Upper lobe of right lung (tissue), 1 donor: ENCODE measurements around the gene LRFN2. TPM values are rescaled to one million over a fixed set of nuclear protein-coding genes. Genes with fewer than 3 reads are reported as not detected.

Source experiments
- ATAC-seq: fragments of 200-7000 bp; cut with Tn5 transposase; one replicate; pipeline ENCODE4 v1.9.1; 2020; ENCODE audit warnings: mild to moderate bottlenecking, moderate library complexity
- DNase-seq: peaks from one replicate; pipeline ENCODE4 v3.0.0-alpha.2; 2020
- H3K27ac ChIP-seq: fragments of 200-600 bp; one replicate; pipeline ENCODE4 v1.8.0; 2022
- H3K27me3 ChIP-seq: fragments of 200-600 bp; one replicate; pipeline ENCODE4 v1.8.0; 2022; ENCODE audit warnings: mild to moderate bottlenecking
- H3K36me3 ChIP-seq: fragments of 200-600 bp; one replicate; pipeline ENCODE4 v1.8.0; 2022
- H3K4me1 ChIP-seq: fragments of 200-600 bp; one replicate; pipeline ENCODE4 v1.8.0; 2022
- H3K4me3 ChIP-seq: fragments of 200-600 bp; one replicate; pipeline ENCODE4 v1.8.0; 2022; ENCODE audit warnings: mild to moderate bottlenecking
- H3K9me3 ChIP-seq: fragments of 200-600 bp; one replicate; pipeline ENCODE4 v1.8.0; 2022
- intact Hi-C: fragments of 100-400 bp; cut with DNase I; formaldehyde crosslinking; loops from one replicate; pipeline ENCODE4 v1.11.0; 2022
- total RNA-seq: library from RNA; stranded (reverse); fragmentation: NEBNext Ultra II Directional; extraction: Animal tissue kit (Norgen Biotek cat#: 25700); gene quantifications from one replicate; pipeline ENCODE4 v1.2.1, GENCODE V29; 2021
- TF ChIP-seq, protein P1 (sequence below): fragments of 200-600 bp; IDR thresholded peaks from one replicate; pipeline ENCODE4 v1.8.0; 2022; ENCODE audit warnings: antibody characterized with exemption
- donor health status: DM: no; HTN: yes; CAD: no; lungs with severe emphysema.

LRFN2 gene
- total RNA-seq, 1 donor from 2014 or later: not detected

DNA sequence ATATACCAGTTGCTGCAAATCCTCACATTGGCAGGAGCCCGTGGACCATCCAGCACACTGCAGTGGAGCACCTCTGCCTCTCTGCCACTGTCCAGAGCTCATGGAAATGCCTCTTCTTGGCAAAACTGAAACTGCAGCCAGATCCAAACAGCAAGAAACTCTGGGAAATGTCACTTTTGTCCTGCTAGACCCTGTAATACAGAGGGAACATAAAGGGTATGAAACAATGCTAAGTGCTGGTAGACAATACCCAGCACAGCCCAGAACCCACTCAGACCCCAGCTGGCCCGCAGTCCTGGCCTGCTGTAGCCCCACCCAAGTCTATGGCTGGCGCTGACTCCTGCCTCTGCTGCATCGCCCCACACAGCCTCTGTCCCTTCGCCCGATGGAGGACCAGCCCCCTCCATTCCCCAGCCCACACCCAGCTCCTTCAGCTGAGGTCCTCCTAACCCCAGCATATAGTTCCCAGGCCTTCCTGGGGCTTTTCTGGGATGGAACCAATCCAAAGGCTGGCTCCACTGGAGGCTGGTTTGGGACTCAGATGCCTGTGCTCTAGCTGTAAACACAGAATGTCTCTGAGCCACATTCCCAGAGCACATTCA lies 242.5 kb downstream of the LRFN2 start:
- Histone ChIP-seq H3K9me3 (no peaks in the 10 kb centered on the region), H3K27me3 (no peaks in the 10 kb centered on the region), H3K4me1 (no peaks in the 10 kb centered on the region), H3K4me3 (no peak overlapping the region), H3K27ac (no peak overlapping the region), H3K36me3 (no peaks in the 10 kb centered on the region)
- TF ChIP-seq, protein P1, sequence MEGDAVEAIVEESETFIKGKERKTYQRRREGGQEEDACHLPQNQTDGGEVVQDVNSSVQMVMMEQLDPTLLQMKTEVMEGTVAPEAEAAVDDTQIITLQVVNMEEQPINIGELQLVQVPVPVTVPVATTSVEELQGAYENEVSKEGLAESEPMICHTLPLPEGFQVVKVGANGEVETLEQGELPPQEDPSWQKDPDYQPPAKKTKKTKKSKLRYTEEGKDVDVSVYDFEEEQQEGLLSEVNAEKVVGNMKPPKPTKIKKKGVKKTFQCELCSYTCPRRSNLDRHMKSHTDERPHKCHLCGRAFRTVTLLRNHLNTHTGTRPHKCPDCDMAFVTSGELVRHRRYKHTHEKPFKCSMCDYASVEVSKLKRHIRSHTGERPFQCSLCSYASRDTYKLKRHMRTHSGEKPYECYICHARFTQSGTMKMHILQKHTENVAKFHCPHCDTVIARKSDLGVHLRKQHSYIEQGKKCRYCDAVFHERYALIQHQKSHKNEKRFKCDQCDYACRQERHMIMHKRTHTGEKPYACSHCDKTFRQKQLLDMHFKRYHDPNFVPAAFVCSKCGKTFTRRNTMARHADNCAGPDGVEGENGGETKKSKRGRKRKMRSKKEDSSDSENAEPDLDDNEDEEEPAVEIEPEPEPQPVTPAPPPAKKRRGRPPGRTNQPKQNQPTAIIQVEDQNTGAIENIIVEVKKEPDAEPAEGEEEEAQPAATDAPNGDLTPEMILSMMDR: no peak
- intact Hi-C loops: no loop called here
- ATAC-seq (no peak), DNase-seq (no peak)

DNA sequence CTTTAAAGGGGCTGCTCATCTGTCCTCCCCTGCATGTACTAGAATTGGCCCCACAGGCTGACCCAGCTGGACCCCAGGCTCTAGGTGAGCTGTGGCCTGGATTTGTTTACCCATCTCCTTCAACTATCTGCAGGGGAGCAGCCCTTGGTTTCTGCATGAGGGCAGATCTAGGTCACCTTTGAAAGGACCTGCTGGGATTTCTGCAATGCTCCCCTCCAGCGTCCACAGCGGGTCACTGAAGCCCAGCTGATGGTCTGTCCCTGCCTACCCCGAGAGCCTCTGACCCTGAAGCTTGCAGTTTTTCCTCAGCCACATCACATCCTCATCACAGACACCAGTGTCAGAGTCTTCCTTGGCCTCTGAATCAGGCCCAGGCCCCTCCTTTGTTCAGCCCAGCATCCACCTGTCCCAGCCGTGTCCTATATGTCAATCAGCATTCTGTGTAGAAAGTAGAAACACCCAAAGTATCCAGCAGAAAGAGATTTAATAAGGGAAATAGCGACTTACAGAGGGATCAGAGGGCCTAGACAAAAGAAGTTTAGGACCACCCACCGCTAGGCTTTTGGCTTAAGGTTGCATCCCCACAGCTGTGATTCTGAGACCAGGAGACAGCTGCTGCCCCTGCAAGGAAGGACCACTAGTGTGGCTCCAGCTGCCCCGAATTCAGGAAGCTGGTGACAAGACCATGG lies 243.1 kb downstream of the LRFN2 start:
- H3K27ac ChIP-seq: no peak overlapping the region
- H3K9me3 ChIP-seq: no peaks in the 10 kb centered on the region
- no peaks in the 10 kb centered on the region for H3K36me3 ChIP-seq
- no peak for ATAC-seq
- H3K4me3 ChIP-seq: no peak overlapping the region
- no peaks in the 10 kb centered on the region for H3K27me3 ChIP-seq
- no peak for DNase-seq
- intact Hi-C loops: no loop called here
- no peaks in the 10 kb centered on the region for H3K4me1 ChIP-seq
- TF ChIP-seq, protein P1: no peak

DNA sequence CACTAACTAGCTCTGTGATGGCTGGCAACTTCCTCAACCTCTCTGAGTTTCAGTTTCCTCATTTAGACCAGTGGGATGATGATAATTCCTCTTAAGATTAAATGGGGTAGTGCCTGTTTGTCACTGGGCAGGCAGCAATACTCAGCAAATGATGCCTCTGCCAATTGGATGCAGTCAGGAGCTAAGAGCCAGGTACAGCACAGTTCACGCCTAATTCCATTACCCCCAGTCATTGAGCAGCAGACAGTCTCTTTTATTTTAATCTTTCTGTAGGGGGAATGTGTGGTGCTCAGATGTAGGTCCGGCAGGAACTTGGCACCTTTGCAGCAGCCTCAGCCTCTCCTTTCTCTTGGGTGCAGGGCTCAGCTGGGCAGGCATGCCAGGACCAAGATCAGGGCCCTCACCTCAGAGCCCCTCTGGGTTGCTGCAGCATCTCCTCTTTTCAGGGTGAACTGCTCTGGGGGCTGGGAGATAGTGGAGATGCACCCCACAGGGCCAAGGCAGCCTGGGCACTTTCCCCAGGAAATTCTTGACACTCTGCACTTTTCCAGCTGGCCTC lies 243.8 kb downstream of the LRFN2 start:
- Histone ChIP-seq H3K27ac (no peak overlapping the region), H3K9me3 (no peaks in the 10 kb centered on the region), H3K4me1 (no peaks in the 10 kb centered on the region), H3K36me3 (no peaks in the 10 kb centered on the region), H3K27me3 (no peaks in the 10 kb centered on the region), H3K4me3 (no peak overlapping the region)
- DNase-seq: no peak
- TF ChIP-seq, protein P1: no peak
- ATAC-seq: no peak
- intact Hi-C loops: no loop called here

DNA sequence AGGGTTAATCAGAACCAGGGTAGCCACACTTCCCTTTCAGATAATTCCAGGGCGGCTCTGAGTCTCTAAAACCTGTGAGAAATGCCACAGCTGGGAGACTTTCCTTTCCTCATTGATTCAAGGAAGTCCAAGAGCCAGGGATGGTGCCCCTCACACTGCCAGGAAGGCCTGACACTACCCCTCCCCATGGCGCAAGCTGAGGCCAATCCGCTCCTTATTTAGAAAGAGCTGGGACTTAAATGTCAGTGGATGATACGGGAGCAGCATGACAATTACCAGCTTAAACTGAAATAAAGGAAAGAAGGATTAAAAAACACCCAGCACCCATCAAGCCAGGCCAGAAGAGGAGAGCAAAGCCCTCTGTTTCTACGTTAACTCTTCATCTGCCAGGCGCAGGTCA lies 244.4 kb downstream of the LRFN2 start:
- Histone ChIP-seq H3K9me3 (no peaks in the 10 kb centered on the region), H3K4me3 (no peak overlapping the region), H3K4me1 (no peaks in the 10 kb centered on the region), H3K27me3 (no peaks in the 10 kb centered on the region), H3K27ac (no peak overlapping the region), H3K36me3 (no peaks in the 10 kb centered on the region)
- no peak for ATAC-seq
- intact Hi-C loops: no loop called here
- no peak for DNase-seq
- TF ChIP-seq, protein P1: no peak

DNA sequence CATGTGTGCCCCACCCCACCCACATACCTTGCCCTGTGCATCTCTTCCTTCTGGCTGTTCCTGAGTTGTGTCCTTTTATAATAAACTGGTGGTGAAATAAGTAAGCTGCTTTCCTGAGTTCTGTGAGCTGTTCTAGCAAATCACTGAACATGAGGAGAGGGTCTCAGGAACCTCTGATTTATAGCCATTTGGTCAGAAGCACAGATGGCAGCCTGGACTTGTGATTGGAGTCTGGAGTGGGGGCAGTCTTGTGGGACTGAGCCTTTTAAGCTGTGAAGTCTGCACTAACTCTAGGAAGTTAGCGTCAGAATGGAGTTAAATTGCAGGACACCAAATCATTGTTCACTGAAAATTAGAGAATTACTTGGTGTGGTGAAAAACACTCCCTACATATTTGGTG lies 245.4 kb downstream of the LRFN2 start:
- intact Hi-C loops: no loop called here

More for the DNA sequence above, 245.4 kb downstream of the LRFN2 start:
- H3K27me3 ChIP-seq: no peaks in the 10 kb centered on the region
- no peak for ATAC-seq
- no peaks in the 10 kb centered on the region for H3K36me3 ChIP-seq
- no peak overlapping the region for H3K27ac ChIP-seq
- DNase-seq: no peak
- H3K4me3 ChIP-seq: no peak overlapping the region
- no peaks in the 10 kb centered on the region for H3K9me3 ChIP-seq
- TF ChIP-seq, protein P1: no peak
- no peaks in the 10 kb centered on the region for H3K4me1 ChIP-seq
